OCI-LY1 (cell line): ENCODE measurements around the gene GAK.

Experiments
- CTCF ChIP-seq: fragments of 200-600 bp; sonication (generic), shearing (Covaris generic); IDR thresholded peaks from 2 replicates; pipeline ENCODE4 v1.5.1; 2017; ENCODE audit warnings: mild to moderate bottlenecking, antibody characterized with exemption, low read length, moderate library complexity, mixed read lengths
- EZH2 ChIP-seq: fragments of 200-600 bp; sonication (generic), shearing (Covaris generic); IDR thresholded peaks from 2 replicates; pipeline ENCODE4 v1.8.0; 2017; ENCODE audit warnings: borderline replicate concordance, mixed run types, mild to moderate bottlenecking, antibody characterized with exemption, low read length, moderate library complexity, mixed read lengths

- TF ChIP-seq CTCF: no peak
- TF ChIP-seq EZH2: no peak
These were observed 111.6 kb downstream of the GAK start for GRCh38 chr4:820230-821172.
